Islet precursor cell (in vitro differentiated cells): ENCODE results near the gene DNASE2.
A peak's percentile ranks its signal among the peaks of the same experiment; 100 is the strongest.

Source experiments
- DNase-seq: peaks from one replicate; pipeline ENCODE4 v3.0.0-alpha.2; 2018

The DNASE2 gene

DNA sequence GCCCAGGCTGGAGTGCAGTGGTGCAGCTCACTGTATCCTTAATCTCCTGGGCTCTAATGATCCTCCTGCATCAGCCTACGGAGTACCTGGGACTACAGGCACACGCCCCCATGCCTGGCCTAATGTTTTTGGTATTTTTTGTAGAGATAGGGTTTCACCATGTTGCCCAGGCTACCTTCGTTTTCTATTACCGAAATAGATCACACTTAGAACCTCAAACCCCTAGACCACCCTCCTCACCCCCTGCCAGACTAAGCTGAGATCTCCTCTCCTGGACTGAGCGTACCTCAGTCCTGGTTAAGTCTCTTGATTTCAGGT lies 5.4 kb upstream of the DNASE2 start:
- no peak for DNase-seq

- DNase-seq: no peak
These were observed 4.8 kb upstream of the DNASE2 start for GRCh38 chr19:12885749-12886650.

DNA sequence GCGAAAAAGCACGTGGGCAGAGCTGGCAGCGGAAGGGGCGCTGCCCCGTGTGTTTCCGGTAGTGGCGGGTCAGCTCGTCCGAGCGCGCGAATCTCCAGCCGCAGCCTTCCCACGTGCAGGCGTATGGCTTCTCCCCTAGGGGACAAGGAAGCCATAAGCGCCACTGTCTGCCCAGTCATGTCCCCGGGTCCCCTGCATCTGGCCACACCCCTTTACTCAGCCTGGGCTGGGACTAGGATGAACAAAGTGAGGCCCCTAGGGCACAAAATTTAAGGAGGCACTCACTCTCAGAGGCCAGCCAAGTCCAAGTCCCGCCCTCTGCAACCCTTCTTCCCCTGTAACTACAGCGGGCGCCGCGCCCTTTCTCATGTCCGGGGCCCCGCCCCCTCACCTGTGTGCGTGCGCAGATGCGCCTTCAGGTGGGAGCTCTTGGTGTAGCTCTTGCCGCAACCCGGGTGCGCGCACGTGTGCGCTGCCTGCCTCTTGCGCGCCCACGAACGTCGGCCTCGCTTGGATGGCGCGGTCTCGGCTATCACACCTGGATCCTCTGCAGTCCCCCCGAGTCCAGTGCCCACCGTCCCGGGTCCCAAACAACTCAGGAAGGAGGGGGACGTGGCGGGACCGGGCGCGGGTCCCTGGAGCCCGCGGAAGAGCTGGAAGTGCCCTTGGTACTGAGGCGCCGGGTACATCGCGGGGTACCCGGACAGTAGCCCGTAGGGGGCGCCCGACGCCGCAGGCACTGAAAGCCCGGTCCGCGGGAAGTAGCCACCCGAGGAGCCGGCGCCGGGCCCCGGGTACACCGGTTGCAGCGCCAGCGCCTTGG lies 3.9 kb upstream of the DNASE2 start:
- DNase-seq: peak; percentile 96

DNA sequence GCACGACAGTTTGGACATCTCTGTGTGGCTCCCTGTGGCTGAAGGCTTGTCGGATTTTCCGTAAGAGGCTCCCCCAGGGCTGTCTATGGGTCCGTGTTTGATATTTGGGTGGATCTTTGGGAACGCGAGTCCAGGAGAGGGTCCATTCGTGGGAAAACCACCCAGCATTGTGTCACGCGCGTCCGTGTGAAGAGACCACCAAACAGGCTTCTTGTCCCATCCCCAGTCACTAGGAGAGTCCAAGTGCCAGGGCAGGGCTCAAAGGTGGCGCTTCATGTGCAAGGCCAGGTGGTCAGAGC lies 3.3 kb upstream of the DNASE2 start:
- DNase-seq: no peak

DNA sequence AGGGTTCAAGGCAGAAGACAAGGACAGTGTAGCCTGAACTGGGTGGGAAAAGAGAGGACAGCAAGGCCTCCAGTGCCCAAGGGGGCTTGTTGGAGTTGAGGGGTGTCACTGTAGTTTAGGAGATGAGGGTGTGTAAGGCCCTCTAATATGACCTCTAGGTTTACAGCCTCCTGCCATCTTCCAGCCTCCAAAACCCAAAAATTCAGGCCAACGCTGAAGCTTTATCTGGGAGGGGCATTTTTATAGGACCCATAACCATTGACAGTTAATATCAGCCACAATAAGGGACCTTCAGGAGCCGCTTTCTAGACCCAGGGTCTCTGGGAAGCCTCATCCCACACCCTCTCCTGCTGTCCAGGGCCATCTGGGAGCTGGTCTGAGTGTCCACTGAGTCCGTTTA lies 3.0 kb upstream of the DNASE2 start:
- no peak for DNase-seq

- no peak for DNase-seq
These were observed 1.3 kb upstream of the DNASE2 start for GRCh38 chr19:12882589-12882988.

GRCh38 chr19:12880551-12881171 lies 588 bp downstream of the DNASE2 start:
- peak; percentile 73 for DNase-seq

GRCh38 chr19:12875086-12875485 lies 6.2 kb downstream of the DNASE2 start:
- DNase-seq: no peak

DNA sequence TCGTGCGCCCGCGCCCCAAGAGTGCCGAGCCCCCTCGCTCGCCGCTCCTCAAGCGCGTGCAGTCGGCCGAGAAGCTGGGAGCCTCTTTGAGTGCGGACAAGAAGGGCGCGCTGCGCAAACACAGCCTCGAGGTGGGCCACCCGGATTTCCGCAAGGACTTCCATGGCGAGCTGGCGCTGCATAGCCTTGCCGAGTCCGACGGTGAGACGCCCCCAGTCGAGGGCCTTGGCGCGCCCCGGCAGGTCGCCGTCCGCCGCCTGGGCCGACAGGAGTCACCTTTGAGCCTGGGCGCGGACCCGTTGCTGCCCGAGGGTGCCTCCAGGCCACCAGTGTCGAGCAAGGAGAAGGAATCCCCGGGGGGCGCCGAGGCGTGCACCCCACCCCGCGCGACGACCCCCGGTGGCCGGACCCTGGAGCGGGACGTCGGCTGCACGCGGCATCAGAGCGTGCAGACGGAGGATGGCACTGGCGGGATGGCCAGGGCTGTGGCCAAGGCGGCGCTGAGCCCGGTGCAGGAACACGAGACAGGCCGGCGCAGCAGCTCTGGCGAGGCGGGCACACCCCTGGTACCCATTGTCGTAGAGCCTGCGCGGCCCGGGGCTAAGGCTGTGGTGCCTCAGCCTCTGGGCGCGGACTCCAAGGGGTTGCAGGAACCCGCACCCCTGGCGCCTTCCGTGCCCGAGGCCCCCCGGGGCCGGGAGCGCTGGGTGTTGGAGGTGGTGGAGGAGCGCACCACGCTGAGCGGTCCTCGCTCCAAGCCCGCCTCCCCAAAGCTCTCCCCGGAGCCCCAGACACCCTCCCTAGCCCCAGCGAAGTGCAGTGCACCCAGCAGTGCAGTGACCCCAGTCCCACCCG lies 7.1 kb downstream of the DNASE2 start:
- no peak for DNase-seq

- peak; percentile 56 for DNase-seq
These were observed 8.0 kb downstream of the DNASE2 start for GRCh38 chr19:12872941-12873890.

- no peak for DNase-seq
These were observed 9.0 kb downstream of the DNASE2 start for GRCh38 chr19:12872255-12872654.

- DNase-seq: no peak
These were observed 9.6 kb downstream of the DNASE2 start for GRCh38 chr19:12871681-12872080.

DNA sequence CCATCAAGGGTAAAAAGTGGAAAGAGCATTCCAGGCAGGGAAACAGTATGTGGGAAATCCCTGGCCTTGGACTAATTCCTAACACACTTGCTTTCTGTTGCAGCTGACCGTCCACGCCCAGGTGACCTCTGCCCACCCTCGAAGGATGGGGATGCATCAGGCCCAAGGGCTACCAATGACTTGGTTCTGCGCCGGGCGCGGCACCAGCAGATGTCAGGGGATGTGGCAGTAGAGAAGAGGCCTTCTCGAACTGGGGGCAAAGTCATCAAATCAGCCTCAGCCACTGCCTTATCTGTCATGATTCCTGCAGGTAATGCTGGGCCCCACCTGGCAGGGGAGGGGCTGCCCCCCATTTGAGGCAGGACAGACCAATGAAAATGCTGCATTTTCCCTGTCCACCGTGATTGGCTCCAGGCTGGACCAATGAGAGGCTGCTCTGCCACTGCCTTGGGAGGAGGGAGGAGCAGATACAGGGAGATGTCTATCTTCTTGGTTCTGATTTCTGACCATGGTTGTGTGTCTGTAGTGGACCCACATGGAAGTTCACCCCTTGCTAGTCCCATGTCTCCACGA lies 12.6 kb downstream of the DNASE2 start:
- peak; percentile 52 for DNase-seq

DNA sequence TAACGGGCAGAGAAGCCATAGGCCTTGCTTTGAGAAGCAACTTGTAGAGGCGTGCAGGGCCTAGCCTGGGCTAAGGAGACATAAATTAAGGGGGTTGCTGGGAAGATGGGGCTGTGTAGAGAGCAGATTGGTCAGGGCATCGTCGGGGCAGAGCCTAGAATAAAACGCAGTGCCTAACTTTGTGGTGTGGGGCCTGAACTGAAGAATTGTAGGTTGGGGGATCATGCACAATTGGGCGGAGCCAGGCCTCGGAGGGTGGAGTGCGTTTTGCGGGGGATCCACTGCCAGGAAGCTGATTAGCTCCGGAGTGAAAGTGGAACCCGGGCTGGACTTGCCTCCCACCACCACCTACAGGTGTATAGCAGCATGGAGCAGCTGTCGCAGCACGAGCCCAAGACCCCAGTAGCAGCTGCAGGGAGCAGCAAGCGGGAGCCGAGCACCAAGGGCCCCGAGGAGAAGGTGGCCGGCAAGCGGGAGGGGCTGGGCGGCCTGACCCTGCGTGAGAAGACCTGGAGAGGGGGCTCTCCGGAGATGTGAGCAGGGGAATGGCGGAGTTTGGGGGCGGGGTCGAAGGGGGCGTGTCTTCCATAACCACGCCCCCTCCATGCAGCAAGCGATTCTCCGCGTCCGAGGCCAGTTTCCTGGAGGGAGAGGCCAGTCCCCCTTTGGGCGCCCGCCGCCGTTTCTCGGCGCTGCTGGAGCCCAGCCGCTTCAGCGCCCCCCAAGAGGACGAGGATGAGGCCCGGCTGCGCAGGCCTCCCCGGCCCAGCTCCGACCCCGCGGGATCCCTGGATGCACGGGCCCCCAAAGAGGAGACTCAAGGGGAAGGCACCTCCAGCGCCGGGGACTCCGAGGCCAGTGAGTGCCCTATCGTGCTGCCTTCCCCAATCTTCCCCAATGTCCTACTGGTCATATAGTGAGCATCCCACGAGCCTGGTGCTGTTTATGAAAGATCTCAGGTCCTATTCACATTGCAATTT lies 13.8 kb downstream of the DNASE2 start:
- DNase-seq: peak; percentile 93

DNA sequence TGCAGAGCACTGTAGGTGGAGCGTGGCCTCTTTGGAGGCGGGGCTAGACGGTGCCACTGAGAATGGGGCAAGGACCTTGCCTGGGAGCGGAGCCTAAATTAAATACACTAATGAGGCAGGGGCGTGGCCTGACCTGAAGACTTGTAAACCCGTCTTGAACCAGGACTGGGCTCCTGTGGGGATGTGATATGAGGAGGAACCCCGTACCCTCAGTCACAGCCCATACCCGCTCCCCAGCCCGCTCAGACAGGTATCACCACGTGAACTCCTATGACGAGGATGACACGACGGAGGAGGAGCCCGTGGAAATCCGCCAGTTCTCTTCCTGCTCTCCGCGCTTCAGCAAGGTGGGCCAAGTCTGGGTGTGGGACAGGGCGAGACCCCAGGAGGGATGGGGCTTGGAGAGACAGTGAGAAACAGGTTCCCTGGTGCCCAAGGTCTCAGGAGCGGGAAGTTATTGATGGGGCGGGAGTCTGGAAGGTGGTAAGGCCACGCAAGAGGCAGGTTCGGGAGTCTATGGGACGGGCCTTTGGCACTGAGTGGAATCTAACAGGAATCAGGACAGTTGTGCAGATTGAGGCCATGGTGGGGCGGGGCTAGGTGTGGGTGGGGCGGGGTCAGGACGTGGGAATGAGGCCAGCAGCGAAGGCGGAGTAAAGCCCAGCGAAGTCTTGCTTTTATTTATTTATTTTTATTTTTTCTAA lies 14.7 kb downstream of the DNASE2 start:
- no peak for DNase-seq

DNA sequence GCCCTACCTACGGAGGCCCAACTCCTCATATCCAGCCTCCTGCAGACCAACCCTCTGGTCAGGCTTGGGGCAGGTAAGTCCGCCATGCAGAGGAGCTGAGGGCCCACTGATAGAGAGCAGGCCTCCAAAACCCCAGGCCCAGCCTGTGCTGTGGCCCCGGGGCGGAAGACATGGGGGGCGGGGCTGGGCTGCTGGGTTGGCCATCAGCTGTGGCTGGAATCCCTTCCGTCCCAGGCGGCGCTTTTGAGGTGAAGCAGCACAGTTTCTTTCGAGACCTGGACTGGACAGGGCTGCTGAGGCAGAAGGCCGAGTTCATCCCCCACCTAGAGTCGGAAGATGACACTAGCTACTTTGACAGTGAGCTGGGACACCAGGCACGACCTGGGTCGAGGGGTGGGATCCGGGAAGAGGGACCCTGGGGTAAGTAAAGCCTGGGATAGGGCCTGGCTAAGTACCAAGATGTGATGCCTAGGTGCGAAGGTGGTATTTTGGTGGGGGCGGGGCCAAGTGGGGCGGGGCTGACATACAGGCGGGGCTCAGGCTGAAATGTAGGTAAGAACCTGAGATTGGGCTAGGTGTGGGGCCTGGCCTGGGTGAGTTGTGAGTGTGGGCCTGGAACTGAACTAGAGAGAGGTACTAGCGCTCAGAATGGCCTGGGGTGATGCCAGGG lies 15.4 kb downstream of the DNASE2 start:
- DNase-seq: peak; percentile 78

- DNase-seq: peak; percentile 45
These were observed 16.2 kb downstream of the DNASE2 start for GRCh38 chr19:12864721-12865715.

GRCh38 chr19:12864143-12864542 lies 17.1 kb downstream of the DNASE2 start:
- no peak for DNase-seq
